GM12865 (cell line): ENCODE measurements around the gene FAM184A.

ENCODE experiments used
- DNase-seq: peaks from one replicate; pipeline ENCODE4 v3.0.0; 2010; ENCODE audit warnings: low read depth
- H3K4me3 ChIP-seq: 2 replicates; pipeline ENCODE4 v1.5.1; 2011; ENCODE audit warnings: mild to moderate bottlenecking, low read depth, low read length, control low read depth
- TF ChIP-seq, protein P1 (sequence below): IDR thresholded peaks from 2 replicates; pipeline ENCODE4 v1.5.1; 2011; ENCODE audit warnings: low read length, control low read depth, low read depth, inconsistent platforms; ENCODE audit not compliant: insufficient read depth; ENCODE audit errors: missing control alignments

The FAM184A gene

DNA sequence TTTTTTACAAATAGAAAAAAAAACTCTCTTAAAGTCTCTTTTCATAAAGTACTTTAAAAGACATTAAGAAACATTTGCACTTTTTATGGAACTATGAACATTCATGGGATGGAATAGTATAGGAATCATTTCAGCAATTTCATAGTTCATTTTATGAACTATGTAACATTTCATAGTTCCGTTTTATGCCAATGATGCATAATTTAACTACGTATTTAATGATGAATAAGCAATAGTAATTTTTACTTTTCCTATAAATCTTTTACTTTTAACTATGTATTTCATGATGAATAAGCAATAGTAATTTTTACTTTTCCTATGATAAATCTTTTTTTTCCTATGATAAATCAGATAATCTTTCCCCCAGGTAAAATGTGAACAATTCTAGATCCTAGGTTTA lies 47.7 kb downstream of the FAM184A start:
- TF ChIP-seq, protein P1, sequence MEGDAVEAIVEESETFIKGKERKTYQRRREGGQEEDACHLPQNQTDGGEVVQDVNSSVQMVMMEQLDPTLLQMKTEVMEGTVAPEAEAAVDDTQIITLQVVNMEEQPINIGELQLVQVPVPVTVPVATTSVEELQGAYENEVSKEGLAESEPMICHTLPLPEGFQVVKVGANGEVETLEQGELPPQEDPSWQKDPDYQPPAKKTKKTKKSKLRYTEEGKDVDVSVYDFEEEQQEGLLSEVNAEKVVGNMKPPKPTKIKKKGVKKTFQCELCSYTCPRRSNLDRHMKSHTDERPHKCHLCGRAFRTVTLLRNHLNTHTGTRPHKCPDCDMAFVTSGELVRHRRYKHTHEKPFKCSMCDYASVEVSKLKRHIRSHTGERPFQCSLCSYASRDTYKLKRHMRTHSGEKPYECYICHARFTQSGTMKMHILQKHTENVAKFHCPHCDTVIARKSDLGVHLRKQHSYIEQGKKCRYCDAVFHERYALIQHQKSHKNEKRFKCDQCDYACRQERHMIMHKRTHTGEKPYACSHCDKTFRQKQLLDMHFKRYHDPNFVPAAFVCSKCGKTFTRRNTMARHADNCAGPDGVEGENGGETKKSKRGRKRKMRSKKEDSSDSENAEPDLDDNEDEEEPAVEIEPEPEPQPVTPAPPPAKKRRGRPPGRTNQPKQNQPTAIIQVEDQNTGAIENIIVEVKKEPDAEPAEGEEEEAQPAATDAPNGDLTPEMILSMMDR: no peak
- H3K4me3 ChIP-seq: no peak overlapping the region
- DNase-seq: no peak

- no peak overlapping the region for H3K4me3 ChIP-seq
- TF ChIP-seq, protein P1: no peak
- no peak for DNase-seq
These were observed 50.4 kb downstream of the FAM184A start for GRCh38 chr6:119028091-119028490.

DNA sequence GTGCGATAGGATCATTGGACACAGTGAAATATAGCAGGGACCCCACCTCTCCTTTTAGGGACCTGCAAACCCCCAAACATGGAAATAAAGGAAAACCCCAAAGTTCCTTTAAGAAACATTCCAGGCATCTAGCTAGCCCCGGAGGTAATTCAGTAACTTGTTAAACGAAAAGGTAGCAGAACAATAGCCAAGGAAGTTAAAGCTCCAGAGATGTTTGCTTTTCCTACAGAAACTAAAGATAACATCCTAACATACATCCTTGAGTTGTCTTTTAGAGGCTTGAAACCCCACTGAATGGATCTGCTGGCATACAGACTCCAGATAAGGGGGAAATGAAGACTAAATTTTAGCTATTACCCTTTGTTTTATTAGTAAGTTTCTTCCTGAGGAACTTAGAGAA lies 51.0 kb downstream of the FAM184A start:
- no peak overlapping the region for H3K4me3 ChIP-seq
- no peak for DNase-seq
- TF ChIP-seq, protein P1: no peak

GRCh38 chr6:119026822-119027221 lies 51.6 kb downstream of the FAM184A start:
- DNase-seq: no peak
- H3K4me3 ChIP-seq: no peak overlapping the region
- TF ChIP-seq, protein P1: no peak

GRCh38 chr6:119025793-119026192 lies 52.7 kb downstream of the FAM184A start:
- no peak for DNase-seq
- no peak overlapping the region for H3K4me3 ChIP-seq
- TF ChIP-seq, protein P1: no peak

DNA sequence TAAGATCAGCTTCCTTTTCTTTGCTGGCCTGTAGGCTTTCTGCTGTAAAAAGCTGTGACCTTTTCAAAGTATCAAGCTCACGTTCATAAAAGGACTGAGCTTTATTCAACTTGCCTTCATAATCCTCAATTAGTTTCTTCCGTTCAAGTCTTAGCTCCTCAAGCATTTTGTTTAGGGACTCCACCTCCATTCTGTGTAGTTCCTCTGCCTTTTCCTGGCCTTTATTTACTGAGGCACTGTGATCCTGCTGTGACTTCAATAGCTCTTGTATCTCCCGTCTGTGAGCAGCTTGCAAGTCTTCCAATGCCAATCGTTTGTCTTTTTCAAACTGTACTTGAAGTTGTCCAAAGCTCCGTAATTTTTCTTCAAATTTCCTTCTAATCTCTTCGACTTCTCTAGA lies 54.4 kb downstream of the FAM184A start:
- TF ChIP-seq, protein P1: no peak
- DNase-seq: no peak
- no peak overlapping the region for H3K4me3 ChIP-seq

GRCh38 chr6:119022796-119023195 lies 55.7 kb downstream of the FAM184A start:
- TF ChIP-seq, protein P1: no peak
- no peak for DNase-seq

More at GRCh38 chr6:119022796-119023195, 55.7 kb downstream of the FAM184A start:
- H3K4me3 ChIP-seq: no peak overlapping the region
